GM13977 (cell line): Measurements from ENCODE around the gene RPS6KA4.

Source experiments
- DNase-seq: peaks from one replicate; pipeline ENCODE4 v3.0.0; 2012; ENCODE audit warnings: low spot score
- in situ Hi-C: fragments of 300-500 bp; cut with MboI; formaldehyde crosslinking; loops from one replicate; pipeline ENCODE4 v1.12.0; 2022; ENCODE audit warnings: low sequenced_read_pairs, low pct_unique_long_range_greater_than_20kb, mixed read lengths, inconsistent platforms; ENCODE audit not compliant: unreplicated experiment
- TF ChIP-seq, protein P1 (sequence below): IDR thresholded peaks from 2 replicates; pipeline ENCODE4 v1.5.1; 2012; ENCODE audit warnings: mild to moderate bottlenecking, control low read depth; ENCODE audit not compliant: insufficient read depth; ENCODE audit errors: extremely low read depth, missing control alignments

Gene RPS6KA4

GRCh38 chr11:64353715-64354506 lies 5.1 kb upstream of the RPS6KA4 start:
- no peak for DNase-seq
- in situ Hi-C loops: no loop called here

GRCh38 chr11:64355078-64355940 lies 3.7 kb upstream of the RPS6KA4 start:
- TF ChIP-seq, protein P1, sequence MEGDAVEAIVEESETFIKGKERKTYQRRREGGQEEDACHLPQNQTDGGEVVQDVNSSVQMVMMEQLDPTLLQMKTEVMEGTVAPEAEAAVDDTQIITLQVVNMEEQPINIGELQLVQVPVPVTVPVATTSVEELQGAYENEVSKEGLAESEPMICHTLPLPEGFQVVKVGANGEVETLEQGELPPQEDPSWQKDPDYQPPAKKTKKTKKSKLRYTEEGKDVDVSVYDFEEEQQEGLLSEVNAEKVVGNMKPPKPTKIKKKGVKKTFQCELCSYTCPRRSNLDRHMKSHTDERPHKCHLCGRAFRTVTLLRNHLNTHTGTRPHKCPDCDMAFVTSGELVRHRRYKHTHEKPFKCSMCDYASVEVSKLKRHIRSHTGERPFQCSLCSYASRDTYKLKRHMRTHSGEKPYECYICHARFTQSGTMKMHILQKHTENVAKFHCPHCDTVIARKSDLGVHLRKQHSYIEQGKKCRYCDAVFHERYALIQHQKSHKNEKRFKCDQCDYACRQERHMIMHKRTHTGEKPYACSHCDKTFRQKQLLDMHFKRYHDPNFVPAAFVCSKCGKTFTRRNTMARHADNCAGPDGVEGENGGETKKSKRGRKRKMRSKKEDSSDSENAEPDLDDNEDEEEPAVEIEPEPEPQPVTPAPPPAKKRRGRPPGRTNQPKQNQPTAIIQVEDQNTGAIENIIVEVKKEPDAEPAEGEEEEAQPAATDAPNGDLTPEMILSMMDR: peak; percentile 72
- in situ Hi-C loops: no loop called here
- peak; percentile 85 for DNase-seq

More at GRCh38 chr11:64353715-64354506, 5.1 kb upstream of the RPS6KA4 start:
- TF ChIP-seq, protein P1: no peak

DNA sequence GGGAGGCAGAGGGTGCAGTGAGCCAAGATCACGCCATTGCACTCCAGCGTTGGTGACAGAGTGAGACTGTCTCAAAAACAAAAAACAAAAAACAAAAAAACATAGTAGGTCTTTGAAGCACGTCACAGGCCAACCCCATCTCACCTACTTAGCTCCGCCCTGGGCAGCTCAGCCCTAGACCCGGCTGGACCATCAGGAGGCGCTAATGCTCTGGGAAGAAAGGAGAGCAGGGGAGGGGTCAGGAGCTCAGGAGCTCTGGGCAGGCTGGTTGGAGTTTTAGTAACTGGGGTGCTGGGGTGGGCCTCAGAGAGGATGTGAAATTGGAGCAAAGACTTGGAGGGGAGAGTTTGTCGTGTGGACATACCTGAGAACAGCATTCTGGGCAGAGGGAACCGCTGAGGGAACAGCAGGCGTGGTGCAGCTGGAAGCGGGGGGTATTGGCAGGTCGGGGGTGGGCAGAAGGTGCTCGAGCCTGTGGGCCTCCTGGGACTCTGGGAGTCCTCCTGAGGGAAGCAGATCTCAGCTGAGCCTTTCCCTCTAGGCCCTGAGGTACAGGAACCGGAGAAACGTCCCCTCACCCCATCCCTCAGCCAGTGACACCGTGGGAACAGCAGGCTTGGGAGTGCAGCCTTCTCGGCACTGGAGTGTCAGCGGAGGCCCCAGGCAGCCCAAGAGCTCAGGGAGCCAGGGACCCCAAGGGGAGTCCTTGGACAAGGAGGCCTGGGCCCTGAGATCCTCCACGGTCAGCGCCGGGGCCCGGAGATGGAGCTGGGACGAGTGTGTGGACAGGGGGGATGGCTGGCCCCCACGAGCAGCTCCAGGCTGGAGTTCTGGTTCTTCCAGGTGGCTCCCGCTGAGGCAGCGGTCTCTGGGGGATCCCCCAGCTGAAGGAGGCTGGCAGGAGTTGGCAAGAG lies 2.2 kb upstream of the RPS6KA4 start:
- in situ Hi-C loops: no loop called here
- DNase-seq: no peak
- TF ChIP-seq, protein P1: peak; percentile 42

- TF ChIP-seq, protein P1: no peak
- no peak for DNase-seq
- in situ Hi-C loops: no loop called here
These were observed 1.5 kb upstream of the RPS6KA4 start for GRCh38 chr11:64357446-64357845.

DNA sequence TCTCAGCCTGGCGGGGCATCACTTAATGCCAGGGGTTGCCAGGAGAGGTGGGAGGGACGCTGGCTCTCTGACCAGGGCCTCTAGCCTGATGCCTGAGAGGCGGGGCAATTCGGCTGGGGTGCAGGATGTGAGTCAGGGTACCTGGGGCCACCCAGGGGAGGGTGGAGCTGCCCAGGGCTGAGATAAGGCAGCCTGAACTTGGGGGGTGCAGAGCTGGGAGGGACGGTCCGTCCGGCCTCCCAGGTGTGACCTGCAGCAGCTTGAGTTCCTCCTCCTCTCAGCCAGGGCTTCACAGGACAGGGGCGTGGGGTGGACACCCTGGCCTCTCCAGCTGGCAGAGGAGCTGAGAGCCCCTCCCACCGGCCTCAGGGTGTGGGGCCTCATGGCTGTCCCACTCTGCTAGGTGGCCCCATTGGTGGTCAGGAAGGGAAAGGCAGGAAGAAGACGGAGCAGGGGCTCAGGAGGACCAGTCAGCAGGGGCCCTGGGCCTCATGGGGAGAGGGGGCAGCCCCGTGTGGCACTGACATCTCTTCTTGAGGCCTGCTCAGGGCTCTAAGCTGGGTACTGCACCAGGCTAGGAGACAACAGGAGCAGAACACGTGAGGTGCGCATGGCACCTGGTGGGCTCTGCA lies 942 bp upstream of the RPS6KA4 start:
- TF ChIP-seq, protein P1: no peak
- in situ Hi-C loops: no loop called here
- no peak for DNase-seq
